ENCODE data around the gene CDKL1.
A peak's percentile ranks its signal among the peaks of the same experiment; 100 is the strongest.
"Not testable (repeated sequence)": the region's sequence is repeated elsewhere in the genome, so short reads cannot be mapped to it uniquely, and the experiment has no call there.

Gene CDKL1

GRCh38 chr14:50383618-50384225 lies 13.0 kb downstream of the CDKL1 start:
- no peak for DNase-seq

GRCh38 chr14:50381823-50382287 lies 14.8 kb downstream of the CDKL1 start:
- no peak for DNase-seq

- no peak for DNase-seq
Observed at GRCh38 chr14:50381008-50381407, 15.7 kb downstream of the CDKL1 start.

- DNase-seq: no peak
Observed at GRCh38 chr14:50380455-50380854, 16.2 kb downstream of the CDKL1 start.

GRCh38 chr14:50379563-50379962 lies 17.1 kb downstream of the CDKL1 start:
- no peak for DNase-seq

- DNase-seq: no peak
Observed at GRCh38 chr14:50377550-50378085, 19.1 kb downstream of the CDKL1 start.

GRCh38 chr14:50375760-50376159 lies 20.9 kb downstream of the CDKL1 start:
- no peak for DNase-seq

GRCh38 chr14:50373959-50374358 lies 22.7 kb downstream of the CDKL1 start:
- no peak for DNase-seq

- DNase-seq: no peak
Observed at GRCh38 chr14:50371546-50371945, 25.1 kb downstream of the CDKL1 start.

- no peak for DNase-seq
Observed at GRCh38 chr14:50366589-50366988, 30.1 kb downstream of the CDKL1 start.

GRCh38 chr14:50366115-50366514 lies 30.6 kb downstream of the CDKL1 start:
- peak; percentile 17 for DNase-seq

GRCh38 chr14:50365572-50365971 lies 31.1 kb downstream of the CDKL1 start:
- not testable (repeated sequence) for DNase-seq

GRCh38 chr14:50364792-50365191 lies 31.9 kb downstream of the CDKL1 start:
- DNase-seq: no peak

GRCh38 chr14:50363714-50364111 lies 33.0 kb downstream of the CDKL1 start:
- DNase-seq: peak; percentile 81

GRCh38 chr14:50362764-50363713 lies 33.6 kb downstream of the CDKL1 start:
- peak; percentile 53 for DNase-seq

GRCh38 chr14:50361473-50362403 lies 34.9 kb downstream of the CDKL1 start:
- DNase-seq: not testable (repeated sequence)

- no peak for DNase-seq
Observed at GRCh38 chr14:50360851-50361250, 35.8 kb downstream of the CDKL1 start.

GRCh38 chr14:50360093-50360492 lies 36.6 kb downstream of the CDKL1 start:
- DNase-seq: no peak

- no peak for DNase-seq
Observed at GRCh38 chr14:50359631-50360030, 37.0 kb downstream of the CDKL1 start.

GRCh38 chr14:50357753-50358395 lies 38.8 kb downstream of the CDKL1 start:
- DNase-seq: no peak

- no peak for DNase-seq
Observed at GRCh38 chr14:50357124-50357523, 39.6 kb downstream of the CDKL1 start.

GRCh38 chr14:50356283-50356682 lies 40.4 kb downstream of the CDKL1 start:
- not testable (repeated sequence) for DNase-seq

Measured in suppressor macrophage treated with lipopolysaccharide for 4 hours (primary cell).